Renal pelvis (tissue), 4 donors: ENCODE measurements around the gene GALNT9. TPM values are rescaled to one million over a fixed set of nuclear protein-coding genes. Genes with fewer than 3 reads are reported as not detected.

Experiments
- DNase-seq: peaks from one replicate; pipeline ENCODE4 v3.0.0-alpha.2; 2013
- polyA plus RNA-seq, 3 donors: library from polyadenylated mRNA; unstranded; fragments of 120-200 nt; gene quantifications; one replicate each; pipeline ENCODE4 v1.2.1, GENCODE V29; 2013; ENCODE audit not compliant: insufficient read length in 3 of 3

GALNT9 gene
- polyA plus RNA-seq, 3 donors, result 10.5 to 11.8 (median 11.3) TPM

- no peak for DNase-seq
These were observed 933 bp downstream of the GALNT9 start for GRCh38 chr12:132328282-132329029.

- DNase-seq, result peak; percentile 76
These were observed 1.8 kb downstream of the GALNT9 start for GRCh38 chr12:132327336-132328171.

- no peak for DNase-seq
These were observed 2.7 kb downstream of the GALNT9 start for GRCh38 chr12:132326646-132327045.

GRCh38 chr12:132325733-132326130 lies 3.7 kb downstream of the GALNT9 start:
- no peak for DNase-seq

GRCh38 chr12:132324841-132325732 lies 4.3 kb downstream of the GALNT9 start:
- DNase-seq, result no peak

GRCh38 chr12:132324173-132324572 lies 5.2 kb downstream of the GALNT9 start:
- no peak for DNase-seq

- no peak for DNase-seq
These were observed 6.0 kb downstream of the GALNT9 start for GRCh38 chr12:132323171-132324010.

- no peak for DNase-seq
These were observed 6.9 kb downstream of the GALNT9 start for GRCh38 chr12:132322206-132323132.

GRCh38 chr12:132321321-132322118 lies 7.9 kb downstream of the GALNT9 start:
- no peak for DNase-seq

GRCh38 chr12:132320767-132321211 lies 8.6 kb downstream of the GALNT9 start:
- DNase-seq, result no peak

- DNase-seq, result no peak
These were observed 9.3 kb downstream of the GALNT9 start for GRCh38 chr12:132319991-132320570.

- DNase-seq, result no peak
These were observed 9.9 kb downstream of the GALNT9 start for GRCh38 chr12:132319359-132319950.

- DNase-seq, result no peak
These were observed 10.8 kb downstream of the GALNT9 start for GRCh38 chr12:132318618-132319033.

GRCh38 chr12:132318135-132318534 lies 11.3 kb downstream of the GALNT9 start:
- DNase-seq, result no peak

GRCh38 chr12:132317233-132317938 lies 12.0 kb downstream of the GALNT9 start:
- DNase-seq, result no peak

GRCh38 chr12:132316497-132317232 lies 12.7 kb downstream of the GALNT9 start:
- no peak for DNase-seq

GRCh38 chr12:132315951-132316350 lies 13.4 kb downstream of the GALNT9 start:
- no peak for DNase-seq
